ENCODE data around the gene HBQ1.

- no peak; a peak in 1 of 6 replicates for TF ChIP-seq CTCF (IDR thresholded peaks at IDR 0.05 in 2 of 3, conservative IDR thresholded peaks at IDR 0.05 in 1 of 3; ENCODE audit: borderline replicate concordance in 1 of 3, insufficient read depth in 1 of 3, low read depth in 2 of 3, low read length in 2 of 3)
- no peak for TF ChIP-seq EZH2 (IDR thresholded peaks at IDR 0.05)
- no peak for TF ChIP-seq ATF3 (IDR thresholded peaks at IDR 0.05)
- no peak for TF ChIP-seq JUND (IDR thresholded peaks at IDR 0.05)
- no peak for TF ChIP-seq POLR2A (IDR thresholded peaks at IDR 0.05; ENCODE audit: borderline replicate concordance, extremely low read depth, insufficient read depth, insufficient read length)
- TF ChIP-seq REST (IDR thresholded peaks at IDR 0.05; ENCODE audit: low read depth), result no peak
- TF ChIP-seq ZNF274 (IDR thresholded peaks at IDR 0.05; ENCODE audit: low read depth, low read length), result no peak
- TF ChIP-seq ELF1 (IDR thresholded peaks at IDR 0.05; ENCODE audit: borderline replicate concordance, low read depth), result no peak
- no peak for TF ChIP-seq TCF7L2 (IDR thresholded peaks at IDR 0.05; ENCODE audit: borderline replicate concordance, extremely low read depth, insufficient read depth, insufficient read length)
These were observed 664 bp downstream of the HBQ1 start for GRCh38 chr16:180681-181564.

All from HCT116 (cell line).